Measurements from ENCODE around the gene PDK4. TPM values are rescaled to one million over a fixed set of nuclear protein-coding genes. Genes with fewer than 3 reads are reported as not detected.

The PDK4 gene
- total and polyA plus RNA-seq, 2 donors from 2014 or later: 45.0 to 106 TPM

GRCh38 chr7:95583834-95584621 lies 12.3 kb downstream of the PDK4 start:
- TF ChIP-seq CTCF (IDR thresholded peaks at IDR 0.05; ENCODE audit: borderline replicate concordance, extremely low read depth, insufficient read depth): no peak
- Histone ChIP-seq H3K27me3 (ENCODE audit: control insufficient read depth, insufficient read depth, low read length) (no peaks in the 10 kb centered on the region), H3K9me3 (ENCODE audit: control insufficient read depth in 2 of 3, insufficient read depth in 1 of 3, low read length in 3 of 3) (no peaks in the 10 kb centered on the region), H3K9ac (ENCODE audit: low read length in 3 of 3) (no peak overlapping the region), H3K27ac (ENCODE audit: low read depth in 2 of 2, low read length in 2 of 2) (peak overlapping the region in 1 of 2 donors; percentile 25), H3K4me3 (ENCODE audit: low read length in 3 of 3) (no peak overlapping the region), H3K36me3 (ENCODE audit: control insufficient read depth in 2 of 3, insufficient read depth in 3 of 3, low read length in 3 of 3) (peaks cover 0 to 40% (median 40%) of the 10 kb centered on the region in 3 donors), H3K4me1 (ENCODE audit: control insufficient read depth in 2 of 3, insufficient read depth in 2 of 3, low read depth in 1 of 3, low read length in 3 of 3) (peaks cover 0 to 4% (median under 1%) of the 10 kb centered on the region in 3 donors)
- no peak for DNase-seq
- FAIRE-seq: no peak
- intact Hi-C loops (cut with DNase I): no loop called here

DNA sequence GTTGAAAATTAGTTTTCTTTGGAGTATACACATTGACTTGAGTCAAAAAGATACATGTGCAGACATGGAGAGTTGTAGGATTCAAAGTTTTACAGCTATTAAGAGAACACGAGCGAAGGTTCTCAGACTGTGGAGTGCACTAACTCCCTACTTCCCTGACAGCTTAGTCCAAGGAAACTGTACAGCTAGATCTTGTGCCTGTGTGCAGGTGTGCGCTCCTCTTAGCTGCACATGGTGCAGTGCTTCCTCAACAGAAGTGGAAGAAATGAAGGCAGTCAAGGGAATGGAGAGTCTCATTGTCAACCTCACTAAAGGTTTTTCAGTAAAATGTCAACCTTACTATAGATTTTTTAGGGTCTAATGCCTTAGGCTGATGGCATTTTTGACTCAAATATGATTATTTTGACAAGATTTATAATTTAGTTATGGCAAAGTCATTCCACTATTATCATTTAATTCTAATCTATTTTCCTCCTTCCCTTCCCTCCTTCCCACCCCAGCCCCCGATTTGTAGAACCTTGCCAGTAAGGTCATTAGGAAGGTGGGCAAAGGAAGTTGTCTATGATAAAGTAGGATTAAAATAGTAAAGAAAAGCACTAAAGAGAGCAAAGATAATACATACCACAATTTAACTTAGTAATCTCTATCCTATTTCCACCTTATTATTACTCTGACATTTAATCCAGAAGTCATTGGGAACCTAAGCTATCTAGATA lies 13.6 kb downstream of the PDK4 start:
- Histone ChIP-seq H3K27ac (ENCODE audit: low read depth in 2 of 2, low read length in 2 of 2) (no peak overlapping the region), H3K9me3 (ENCODE audit: control insufficient read depth in 2 of 3, insufficient read depth in 1 of 3, low read length in 3 of 3) (no peaks in the 10 kb centered on the region)
- intact Hi-C loops (cut with DNase I): no loop called here

GRCh38 chr7:95581467-95581866 lies 14.8 kb downstream of the PDK4 start:
- Histone ChIP-seq H3K9me3 (ENCODE audit: control insufficient read depth in 2 of 3, insufficient read depth in 1 of 3, low read length in 3 of 3) (no peaks in the 10 kb centered on the region), H3K36me3 (ENCODE audit: control insufficient read depth in 2 of 3, insufficient read depth in 3 of 3, low read length in 3 of 3) (peaks cover 0 to 19% (median 15%) of the 10 kb centered on the region in 3 donors), H3K27ac (ENCODE audit: low read depth in 2 of 2, low read length in 2 of 2) (no peak overlapping the region), H3K9ac (ENCODE audit: low read length in 3 of 3) (no peak overlapping the region), H3K4me1 (ENCODE audit: control insufficient read depth in 2 of 3, insufficient read depth in 2 of 3, low read depth in 1 of 3, low read length in 3 of 3) (peaks cover 0 to 5% (median 0%) of the 10 kb centered on the region in 3 donors), H3K27me3 (ENCODE audit: control insufficient read depth, insufficient read depth, low read length) (no peaks in the 10 kb centered on the region), H3K4me3 (ENCODE audit: low read length in 3 of 3) (no peak overlapping the region)
- intact Hi-C loops (cut with DNase I): no loop called here
- FAIRE-seq: no peak
- no peak for TF ChIP-seq CTCF (IDR thresholded peaks at IDR 0.05; ENCODE audit: borderline replicate concordance, extremely low read depth, insufficient read depth)
- DNase-seq: no peak

More for the DNA sequence above, 13.6 kb downstream of the PDK4 start:
- no peak for DNase-seq
- peaks cover 0 to 32% (median 27%) of the 10 kb centered on the region in 3 donors for H3K36me3 ChIP-seq (ENCODE audit: control insufficient read depth in 2 of 3, insufficient read depth in 3 of 3, low read length in 3 of 3)
- H3K4me1 ChIP-seq (ENCODE audit: control insufficient read depth in 2 of 3, insufficient read depth in 2 of 3, low read depth in 1 of 3, low read length in 3 of 3): peaks cover 0 to 4% (median 0%) of the 10 kb centered on the region in 3 donors
- no peak overlapping the region for H3K4me3 ChIP-seq (ENCODE audit: low read length in 3 of 3)
- H3K27me3 ChIP-seq (ENCODE audit: control insufficient read depth, insufficient read depth, low read length): no peaks in the 10 kb centered on the region
- no peak for FAIRE-seq
- H3K9ac ChIP-seq (ENCODE audit: low read length in 3 of 3): no peak overlapping the region
- TF ChIP-seq CTCF (IDR thresholded peaks at IDR 0.05; ENCODE audit: borderline replicate concordance, extremely low read depth, insufficient read depth): no peak

All from kidney (tissue), 14 donors.